ENCODE measurements around the gene GALNT17. TPM values are rescaled to one million over a fixed set of nuclear protein-coding genes. Genes with fewer than 3 reads are reported as not detected.

Gene GALNT17
- total and polyA plus RNA-seq, 2 experiments from 2014 or later = 2.3 to 4.6 TPM

GRCh38 chr7:71133232-71133622, 1.3 kb downstream of the GALNT17 start:
- Histone ChIP-seq H3K27me3 (peaks cover 62% of the 10 kb centered on the region), H3K4me3 (peak overlapping the region; percentile 75), H3K27ac (no peak overlapping the region), H3K36me3 (no peaks in the 10 kb centered on the region), H3K4me1 (ENCODE audit: low read depth) (no peaks in the 10 kb centered on the region), H3K9me3 (ENCODE audit: low read depth) (no peaks in the 10 kb centered on the region)
- no peak for TF ChIP-seq CTCF (IDR thresholded peaks at IDR 0.05; ENCODE audit: low read depth, low read length)
- no peak for DNase-seq (ENCODE audit: low read depth in 1 of 2, low spot score in 1 of 2)

- H3K27me3 ChIP-seq = peaks cover 59% of the 10 kb centered on the region
- DNase-seq (ENCODE audit: low read depth in 1 of 2, low spot score in 1 of 2) = no peak
- no peaks in the 10 kb centered on the region for H3K4me1 ChIP-seq (ENCODE audit: low read depth)
- no peak overlapping the region for H3K4me3 ChIP-seq
- no peaks in the 10 kb centered on the region for H3K36me3 ChIP-seq
- no peak for TF ChIP-seq CTCF (IDR thresholded peaks at IDR 0.05; ENCODE audit: low read depth, low read length)
- no peak overlapping the region for H3K27ac ChIP-seq
- no peaks in the 10 kb centered on the region for H3K9me3 ChIP-seq (ENCODE audit: low read depth)
Measured at GRCh38 chr7:71133856-71134255, 1.9 kb downstream of the GALNT17 start.

GRCh38 chr7:71135116-71135515, 3.2 kb downstream of the GALNT17 start:
- no peak overlapping the region for H3K27ac ChIP-seq
- no peaks in the 10 kb centered on the region for H3K4me1 ChIP-seq (ENCODE audit: low read depth)
- H3K27me3 ChIP-seq = peaks cover 48% of the 10 kb centered on the region
- H3K36me3 ChIP-seq = no peaks in the 10 kb centered on the region
- TF ChIP-seq CTCF (IDR thresholded peaks at IDR 0.05; ENCODE audit: low read depth, low read length) = no peak
- H3K9me3 ChIP-seq (ENCODE audit: low read depth) = no peaks in the 10 kb centered on the region
- DNase-seq (ENCODE audit: low read depth in 1 of 2, low spot score in 1 of 2) = no peak
- H3K4me3 ChIP-seq = no peak overlapping the region

GRCh38 chr7:71135663-71136062, 3.7 kb downstream of the GALNT17 start:
- Histone ChIP-seq H3K9me3 (ENCODE audit: low read depth) (no peaks in the 10 kb centered on the region), H3K4me1 (ENCODE audit: low read depth) (no peaks in the 10 kb centered on the region), H3K4me3 (no peak overlapping the region), H3K27me3 (peaks cover 48% of the 10 kb centered on the region), H3K36me3 (no peaks in the 10 kb centered on the region), H3K27ac (no peak overlapping the region)
- DNase-seq (ENCODE audit: low read depth in 1 of 2, low spot score in 1 of 2) = no peak
- TF ChIP-seq CTCF (IDR thresholded peaks at IDR 0.05; ENCODE audit: low read depth, low read length) = no peak

- no peaks in the 10 kb centered on the region for H3K9me3 ChIP-seq (ENCODE audit: low read depth)
- H3K4me1 ChIP-seq (ENCODE audit: low read depth) = no peaks in the 10 kb centered on the region
- H3K27ac ChIP-seq = no peak overlapping the region
- H3K27me3 ChIP-seq = peaks cover 37% of the 10 kb centered on the region
- DNase-seq (ENCODE audit: low read depth in 1 of 2, low spot score in 1 of 2) = no peak
- H3K36me3 ChIP-seq = no peaks in the 10 kb centered on the region
- no peak for TF ChIP-seq CTCF (IDR thresholded peaks at IDR 0.05; ENCODE audit: low read depth, low read length)
- H3K4me3 ChIP-seq = no peak overlapping the region
Measured at GRCh38 chr7:71137479-71137878, 5.5 kb downstream of the GALNT17 start.

GRCh38 chr7:71140264-71140663, 8.3 kb downstream of the GALNT17 start:
- peaks cover 12% of the 10 kb centered on the region for H3K27me3 ChIP-seq
- H3K9me3 ChIP-seq (ENCODE audit: low read depth) = no peaks in the 10 kb centered on the region
- H3K4me1 ChIP-seq (ENCODE audit: low read depth) = no peaks in the 10 kb centered on the region
- H3K4me3 ChIP-seq = no peak overlapping the region
- H3K27ac ChIP-seq = no peak overlapping the region
- no peak for TF ChIP-seq CTCF (IDR thresholded peaks at IDR 0.05; ENCODE audit: low read depth, low read length)
- DNase-seq (ENCODE audit: low read depth in 1 of 2, low spot score in 1 of 2) = no peak
- no peaks in the 10 kb centered on the region for H3K36me3 ChIP-seq
